Measurements from ENCODE around the gene FAXC. TPM values are rescaled to one million over a fixed set of nuclear protein-coding genes. Genes with fewer than 3 reads are reported as not detected.

The FAXC gene
- total RNA-seq, 1 donor from 2014 or later: 23.0 TPM

DNA sequence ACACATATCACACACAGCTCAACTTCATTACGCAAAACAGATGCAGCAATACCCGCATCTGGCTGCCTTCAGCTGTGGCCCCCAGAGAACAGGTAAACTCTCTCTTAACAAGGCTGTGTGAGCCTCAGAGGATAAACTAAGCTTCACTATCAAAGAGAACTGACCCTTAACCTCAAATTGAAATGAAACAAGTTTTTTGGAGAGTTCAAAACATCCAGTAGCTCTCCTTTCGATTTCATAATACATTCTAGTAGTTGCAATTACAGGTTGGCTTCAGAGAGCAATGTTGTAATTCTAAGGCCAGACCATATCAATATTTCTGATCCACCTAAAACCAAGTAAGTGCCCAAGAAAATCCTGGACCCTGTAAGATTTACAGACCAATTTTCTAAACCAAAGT is 113.5 kb downstream of the FAXC start:
- H3F3A ChIP-seq (ENCODE audit: low read depth): no peaks in the 10 kb centered on the region
- Mint-ChIP-seq H3K4me1 (no peaks in the 10 kb centered on the region), H3K4me3 (no peak overlapping the region), H3K9me3 (no peaks in the 10 kb centered on the region), H3K36me3 (no peaks in the 10 kb centered on the region), H3K27me3 (ENCODE audit: insufficient read depth, low read depth) (no peaks in the 10 kb centered on the region), H3K27ac (no peak overlapping the region)
- H3K9ac ChIP-seq: no peak overlapping the region
- H3K4me1 ChIP-seq: peaks cover 11% of the 10 kb centered on the region
- no peaks in the 10 kb centered on the region for H3K27me3 ChIP-seq
- no peak for DNase-seq (ENCODE audit: low spot score)
- no peak overlapping the region for H3K27ac ChIP-seq
- no peaks in the 10 kb centered on the region for H3K9me3 ChIP-seq (ENCODE audit: low read depth)
- no peaks in the 10 kb centered on the region for H4K20me1 ChIP-seq (ENCODE audit: low read depth)
- no peak for TF ChIP-seq EZH2 (IDR thresholded peaks at IDR 0.05)
- TF ChIP-seq, protein P1, sequence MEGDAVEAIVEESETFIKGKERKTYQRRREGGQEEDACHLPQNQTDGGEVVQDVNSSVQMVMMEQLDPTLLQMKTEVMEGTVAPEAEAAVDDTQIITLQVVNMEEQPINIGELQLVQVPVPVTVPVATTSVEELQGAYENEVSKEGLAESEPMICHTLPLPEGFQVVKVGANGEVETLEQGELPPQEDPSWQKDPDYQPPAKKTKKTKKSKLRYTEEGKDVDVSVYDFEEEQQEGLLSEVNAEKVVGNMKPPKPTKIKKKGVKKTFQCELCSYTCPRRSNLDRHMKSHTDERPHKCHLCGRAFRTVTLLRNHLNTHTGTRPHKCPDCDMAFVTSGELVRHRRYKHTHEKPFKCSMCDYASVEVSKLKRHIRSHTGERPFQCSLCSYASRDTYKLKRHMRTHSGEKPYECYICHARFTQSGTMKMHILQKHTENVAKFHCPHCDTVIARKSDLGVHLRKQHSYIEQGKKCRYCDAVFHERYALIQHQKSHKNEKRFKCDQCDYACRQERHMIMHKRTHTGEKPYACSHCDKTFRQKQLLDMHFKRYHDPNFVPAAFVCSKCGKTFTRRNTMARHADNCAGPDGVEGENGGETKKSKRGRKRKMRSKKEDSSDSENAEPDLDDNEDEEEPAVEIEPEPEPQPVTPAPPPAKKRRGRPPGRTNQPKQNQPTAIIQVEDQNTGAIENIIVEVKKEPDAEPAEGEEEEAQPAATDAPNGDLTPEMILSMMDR (IDR thresholded peaks at IDR 0.05): no peak
- H3K36me3 ChIP-seq: no peaks in the 10 kb centered on the region
- no peak overlapping the region for H3K4me3 ChIP-seq
- H3K79me2 ChIP-seq (ENCODE audit: low read depth): no peaks in the 10 kb centered on the region
- no peak overlapping the region for H2AFZ ChIP-seq (replicated peaks)
- no peak overlapping the region for H3K4me2 ChIP-seq

DNA sequence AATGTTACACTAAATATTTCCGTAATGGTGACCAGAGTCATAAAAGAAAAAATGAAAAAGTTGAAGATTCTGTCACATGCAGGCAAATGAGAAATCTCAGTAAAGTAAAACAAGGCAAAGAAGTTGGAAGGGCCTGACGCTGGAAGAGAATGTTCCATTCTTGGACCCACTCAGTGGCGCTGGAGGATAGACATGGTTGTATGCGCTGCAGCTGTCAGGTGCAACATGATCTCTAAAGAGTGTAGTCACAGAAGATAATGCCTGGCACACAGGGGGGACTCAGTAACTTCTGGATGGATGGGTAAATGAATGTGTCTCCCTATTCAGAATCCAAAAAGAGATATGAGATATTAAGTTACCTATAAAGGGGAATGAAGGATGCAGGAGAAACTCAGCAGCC is 116.3 kb downstream of the FAXC start:
- H3K4me1 ChIP-seq: peaks cover 11% of the 10 kb centered on the region

DNA sequence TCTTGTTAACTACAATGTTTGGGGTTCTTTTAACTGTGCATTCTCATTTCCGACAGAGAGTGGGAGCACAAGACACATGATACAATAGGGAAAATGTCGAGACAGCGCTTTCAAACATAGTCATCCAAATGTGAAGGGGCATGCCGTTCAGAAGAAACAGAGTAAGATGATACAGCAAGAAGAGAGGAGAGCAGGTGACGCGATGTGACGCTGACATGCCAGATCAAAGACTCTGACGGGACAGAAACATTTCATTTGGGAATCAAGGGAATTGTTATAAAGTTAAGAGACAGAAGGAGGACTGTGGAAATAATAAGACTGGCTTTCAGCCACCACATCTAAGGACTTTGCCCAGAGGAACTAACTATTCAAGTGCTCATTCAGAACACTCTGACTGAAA is 117.4 kb downstream of the FAXC start:
- Mint-ChIP-seq H3K4me3 (no peak overlapping the region), H3K4me1 (no peaks in the 10 kb centered on the region), H3K36me3 (no peaks in the 10 kb centered on the region), H3K27me3 (ENCODE audit: insufficient read depth, low read depth) (peaks cover 3% of the 10 kb centered on the region), H3K9me3 (peaks cover 3% of the 10 kb centered on the region), H3K27ac (no peak overlapping the region)
- no peak overlapping the region for H3K4me3 ChIP-seq
- no peaks in the 10 kb centered on the region for H4K20me1 ChIP-seq (ENCODE audit: low read depth)
- no peaks in the 10 kb centered on the region for H3K27me3 ChIP-seq
- no peak overlapping the region for H3K27ac ChIP-seq
- H3F3A ChIP-seq (ENCODE audit: low read depth): no peaks in the 10 kb centered on the region
- no peaks in the 10 kb centered on the region for H3K79me2 ChIP-seq (ENCODE audit: low read depth)
- no peak for DNase-seq (ENCODE audit: low spot score)
- H3K4me2 ChIP-seq: no peak overlapping the region
- peaks cover 11% of the 10 kb centered on the region for H3K4me1 ChIP-seq
- H3K9me3 ChIP-seq (ENCODE audit: low read depth): no peaks in the 10 kb centered on the region
- no peaks in the 10 kb centered on the region for H3K36me3 ChIP-seq
- peak overlapping the region; percentile 72 for H2AFZ ChIP-seq (replicated peaks)
- H3K9ac ChIP-seq: no peak overlapping the region
- TF ChIP-seq, protein P1 (IDR thresholded peaks at IDR 0.05): no peak
- TF ChIP-seq EZH2 (IDR thresholded peaks at IDR 0.05): no peak
- no peak for TF ChIP-seq EZH2phosphoT487 (IDR thresholded peaks at IDR 0.05)

More for the DNA sequence above, 116.3 kb downstream of the FAXC start:
- no peak overlapping the region for H3K27ac Mint-ChIP-seq
- no peak overlapping the region for H3K4me2 ChIP-seq
- H3K79me2 ChIP-seq (ENCODE audit: low read depth): no peaks in the 10 kb centered on the region
- no peaks in the 10 kb centered on the region for H3K36me3 Mint-ChIP-seq
- no peaks in the 10 kb centered on the region for H3K9me3 Mint-ChIP-seq
- no peaks in the 10 kb centered on the region for H3K36me3 ChIP-seq
- H3K4me3 ChIP-seq: no peak overlapping the region
- H3K4me3 Mint-ChIP-seq: no peak overlapping the region
- DNase-seq (ENCODE audit: low spot score): no peak
- no peak overlapping the region for H2AFZ ChIP-seq (replicated peaks)
- no peaks in the 10 kb centered on the region for H3F3A ChIP-seq (ENCODE audit: low read depth)
- H3K27me3 ChIP-seq: no peaks in the 10 kb centered on the region
- no peak overlapping the region for H3K9ac ChIP-seq
- no peak for TF ChIP-seq EZH2phosphoT487 (IDR thresholded peaks at IDR 0.05)
- TF ChIP-seq EZH2 (IDR thresholded peaks at IDR 0.05): no peak
- TF ChIP-seq, protein P1 (IDR thresholded peaks at IDR 0.05): no peak
- no peaks in the 10 kb centered on the region for H4K20me1 ChIP-seq (ENCODE audit: low read depth)
- H3K4me1 Mint-ChIP-seq: no peaks in the 10 kb centered on the region
- no peaks in the 10 kb centered on the region for H3K27me3 Mint-ChIP-seq (ENCODE audit: insufficient read depth, low read depth)
- no peak overlapping the region for H3K27ac ChIP-seq
- no peaks in the 10 kb centered on the region for H3K9me3 ChIP-seq (ENCODE audit: low read depth)

All from neural progenitor cell (in vitro differentiated cells).